Right lobe of liver (tissue), 6 donors: ENCODE data around the gene PDE6B. TPM values are rescaled to one million over a fixed set of nuclear protein-coding genes. Genes with fewer than 3 reads are reported as not detected.
A peak's percentile ranks its signal among the peaks of the same experiment; 100 is the strongest.

Experiments
- ATAC-seq, 4 donors: fragments of 200-7000 bp; cut with Tn5 transposase; one replicate each; pipeline ENCODE4 v1.9.1; 2020; ENCODE audit warnings: mild to moderate bottlenecking in 4 of 4, moderate library complexity in 4 of 4
- DNase-seq, 3 donors: peaks; one replicate each; pipeline ENCODE4 v3.0.0-alpha.2; 2020
- H3K27ac ChIP-seq, 3 donors: fragments of 200-600 bp; one replicate each; pipeline ENCODE4 v1.8.0; 2022
- H3K27me3 ChIP-seq, 2 donors: fragments of 200-600 bp; one replicate each; pipeline ENCODE4 v1.8.0; 2022
- H3K36me3 ChIP-seq, 4 donors: fragments of 200-600 bp; sonication (generic) in 1 of 4; one replicate each; pipeline versions ENCODE4 v1.5.1 to v1.8.0; 2017 to 2022; ENCODE audit warnings: control low read depth in 1 of 4
- H3K4me1 ChIP-seq, 4 donors: fragments of 200-600 bp; sonication (generic) in 1 of 4; one replicate each; pipeline versions ENCODE4 v1.5.1 to v1.8.0; 2017 to 2022; ENCODE audit warnings: control low read depth in 1 of 4
- H3K4me3 ChIP-seq, 3 donors: fragments of 200-600 bp; one replicate each; pipeline ENCODE4 v1.8.0; 2022
- H3K9me3 ChIP-seq, 4 donors: fragments of 200-600 bp; sonication (generic) in 1 of 4; one replicate each; pipeline versions ENCODE4 v1.5.1 to v1.8.0; 2017 to 2022; ENCODE audit warnings: control low read depth in 1 of 4
- CTCF ChIP-seq, 4 donors: fragments of 200-600 bp in 3 of 4; fragments of 450-650 bp in 1 of 4; IDR thresholded peaks; one replicate each; pipeline versions ENCODE4 v1.5.1 to v1.8.0; 2016 to 2022; ENCODE audit warnings: antibody characterized with exemption in 4 of 4, mild to moderate bottlenecking in 2 of 4
- POLR2A ChIP-seq: fragments of 450-650 bp; IDR thresholded peaks from one replicate; pipeline ENCODE4 v1.6.1; 2017; ENCODE audit warnings: antibody characterized with exemption, mild to moderate bottlenecking
- WGBS: methylation state at CpG from one replicate; pipeline ENCODE4 v1.1.6; 2018; ENCODE audit warnings: low coverage, low lambda C conversion rate; ENCODE audit not compliant: insufficient coverage; ENCODE audit errors: missing lambda C conversion rate; 5-methylcytosine and 5-hydroxymethylcytosine counted together
- intact Hi-C, 2 donors: fragments of 100-400 bp; cut with DNase I; formaldehyde crosslinking; loops; one replicate each; pipeline versions ENCODE4 v1.11.2 to v1.14.1; 2022
- total RNA-seq, 6 experiments: library from RNA; depleted of rRNA in 2 of 6; stranded (reverse); fragments of >200 nt in 2 of 6; fragmentation: NEBNext Ultra II Directional in 3 of 6; extraction: Animal tissue kit (Norgen Biotek cat#: 25700) in 3 of 6; gene quantifications; one replicate each; pipeline versions ENCODE4 v1.1.0 to v1.2.4, GENCODE V29; 2016 to 2023
- donor health status: DM: no; HTN: yes; CAD: no.
- donor health status: DM: no; HTN: no; CAD: no.
- donor health status: DM: no; HTN: no; CAD: no.
- donor health status: DM: no; HTN: yes; CAD: no.
- donor health status: DM: no; HTN: yes; CAD: no.

The PDE6B gene
- total RNA-seq, 6 experiments from 2014 or later: 0.24 to 1.9 (median 0.76) TPM; not detected in 1

- H3K27ac ChIP-seq: no peak overlapping the region
- peak in 1 of 3 donors; percentile 28 for DNase-seq
- no peaks in the 10 kb centered on the region for H3K36me3 ChIP-seq
- H3K27me3 ChIP-seq: no peaks in the 10 kb centered on the region
- 78% methylated on average over 7 of the region's 22 CpGs for WGBS
- intact Hi-C loops: no loop called here
- H3K4me3 ChIP-seq: no peak overlapping the region
- TF ChIP-seq POLR2A (no peak), CTCF (IDR thresholded peaks at IDR 0.05) (no peak)
- no peaks in the 10 kb centered on the region for H3K4me1 ChIP-seq
- H3K9me3 ChIP-seq: no peaks in the 10 kb centered on the region
- no peak for ATAC-seq
Measured at GRCh38 chr4:621296-622070, 3.9 kb upstream of the PDE6B start.

GRCh38 chr4:622071-622995 is 3.0 kb upstream of the PDE6B start:
- H3K27me3 ChIP-seq: no peaks in the 10 kb centered on the region
- H3K9me3 ChIP-seq: no peaks in the 10 kb centered on the region
- ATAC-seq (no peak), DNase-seq (peak in 2 of 3 donors; percentile 13 to 27)
- no peak overlapping the region for H3K27ac ChIP-seq
- no peak overlapping the region for H3K4me3 ChIP-seq
- intact Hi-C loops: no loop called here
- no peaks in the 10 kb centered on the region for H3K36me3 ChIP-seq
- H3K4me1 ChIP-seq: no peaks in the 10 kb centered on the region
- TF ChIP-seq POLR2A: no peak
- no peak for TF ChIP-seq CTCF (IDR thresholded peaks at IDR 0.05)
- 45% methylated on average over 5 of the region's 22 CpGs for WGBS

GRCh38 chr4:622996-623913 is 2.1 kb upstream of the PDE6B start:
- no peak for ATAC-seq
- intact Hi-C loops: no loop called here
- no peaks in the 10 kb centered on the region for H3K36me3 ChIP-seq
- WGBS: 60% methylated on average over 9 of the region's 24 CpGs
- TF ChIP-seq POLR2A (no peak), CTCF (IDR thresholded peaks at IDR 0.05) (no peak)
- no peaks in the 10 kb centered on the region for H3K27me3 ChIP-seq
- peak in 2 of 3 donors; percentile 28 to 40 for DNase-seq
- no peak overlapping the region for H3K27ac ChIP-seq
- no peaks in the 10 kb centered on the region for H3K9me3 ChIP-seq
- H3K4me3 ChIP-seq: no peak overlapping the region
- H3K4me1 ChIP-seq: no peaks in the 10 kb centered on the region

GRCh38 chr4:623914-624566 is 1.3 kb upstream of the PDE6B start:
- Histone ChIP-seq H3K4me3 (no peak overlapping the region), H3K27me3 (no peaks in the 10 kb centered on the region), H3K4me1 (no peaks in the 10 kb centered on the region), H3K36me3 (no peaks in the 10 kb centered on the region), H3K9me3 (no peaks in the 10 kb centered on the region), H3K27ac (no peak overlapping the region)
- WGBS: 53% methylated on average over 13 of the region's 29 CpGs
- intact Hi-C loops: no loop called here
- ATAC-seq (no peak), DNase-seq (peak in 2 of 3 donors; percentile 28 to 42)
- TF ChIP-seq CTCF (IDR thresholded peaks at IDR 0.05): no peak
- no peak for TF ChIP-seq POLR2A
